Mononuclear cell (primary cell): Measurements from ENCODE around the gene MTOR. TPM values are rescaled to one million over a fixed set of nuclear protein-coding genes. Genes with fewer than 3 reads are reported as not detected.

Source experiments
- H3K27me3 ChIP-seq: 2 replicates; pipeline ENCODE4 v1.6.0; 2011; ENCODE audit warnings: low read length, control low read depth; ENCODE audit not compliant: insufficient read depth
- H3K4me1 ChIP-seq: 2 replicates; pipeline ENCODE4 v1.5.1; 2011; ENCODE audit warnings: mild to moderate bottlenecking, low read length, control low read depth; ENCODE audit not compliant: insufficient read depth
- H3K4me3 ChIP-seq: 2 replicates; pipeline ENCODE4 v1.5.1; 2011; ENCODE audit warnings: mild to moderate bottlenecking, low read length, moderate library complexity
- H3K9me3 ChIP-seq: 2 replicates; pipeline ENCODE4 v1.5.1; 2011; ENCODE audit warnings: low read depth, mild to moderate bottlenecking, control low read depth, low read length
- total RNA-seq: library from RNA; depleted of rRNA; stranded (reverse); fragments of >200 nt; gene quantifications from one replicate; pipeline ENCODE4 v1.2.3, GENCODE V29; 2012

MTOR gene
- total RNA-seq, 1 donor, result 21.9 TPM

DNA sequence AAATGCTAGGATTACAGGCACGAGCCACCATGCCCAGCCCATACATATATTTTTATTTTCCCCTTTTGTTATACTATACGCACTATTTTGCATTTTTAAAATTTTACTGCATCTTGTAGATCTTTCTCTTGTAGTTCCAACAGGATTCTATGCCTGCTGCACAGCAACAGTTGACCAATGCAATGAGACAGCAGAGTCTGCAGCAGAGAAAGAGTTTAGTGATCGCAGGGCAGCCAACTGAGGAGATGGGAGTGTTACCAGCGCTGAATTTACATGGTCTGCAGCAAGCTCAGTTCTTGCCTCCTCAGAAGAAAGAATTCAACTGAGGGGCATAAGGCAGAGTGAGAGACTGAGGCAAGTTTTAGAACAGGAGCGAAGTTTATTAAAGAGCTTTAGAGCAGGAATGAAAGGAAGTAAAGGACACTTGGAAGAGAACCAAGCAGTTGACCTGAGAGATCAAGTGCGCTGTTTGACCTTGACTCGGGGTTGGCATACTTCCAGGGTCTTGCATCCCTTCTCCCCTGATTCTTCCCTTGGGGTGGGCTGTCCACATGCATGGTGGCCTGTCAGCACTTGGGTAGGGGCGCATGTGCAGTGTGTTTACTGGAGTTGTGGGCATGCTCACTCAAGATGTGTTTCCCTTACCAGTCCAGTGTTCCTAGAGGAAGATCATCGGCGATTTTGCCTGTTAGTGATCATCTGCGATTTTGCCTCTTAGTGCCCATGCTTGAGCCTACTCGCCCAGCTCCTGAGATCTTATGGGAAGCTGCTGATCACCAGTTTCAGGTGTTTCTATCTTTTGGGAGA, 4.1 kb upstream of the MTOR start:
- Histone ChIP-seq H3K27me3 (no peaks in the 10 kb centered on the region), H3K4me1 (peaks cover 10% of the 10 kb centered on the region), H3K4me3 (no peak overlapping the region), H3K9me3 (no peaks in the 10 kb centered on the region)

DNA sequence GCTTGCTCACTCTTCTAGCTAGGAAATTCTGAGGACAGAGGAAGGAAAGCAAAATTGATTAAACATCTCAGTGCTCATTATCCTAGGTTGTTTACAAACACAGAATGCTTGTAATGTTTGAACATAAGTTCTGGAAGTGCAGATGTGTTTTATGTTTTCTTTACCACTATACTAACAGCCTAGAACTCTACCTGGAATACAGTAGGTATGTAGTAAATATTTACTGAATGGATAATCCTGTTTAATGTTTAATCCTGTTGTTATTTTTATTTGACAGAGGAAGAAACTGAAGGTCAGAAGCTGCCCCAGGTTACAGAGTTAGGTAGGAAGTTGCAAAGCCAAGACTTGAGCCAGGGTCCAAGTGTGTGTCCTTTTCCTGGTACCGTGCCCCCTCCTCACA, 6.1 kb downstream of the MTOR start:
- Histone ChIP-seq H3K27me3 (no peaks in the 10 kb centered on the region), H3K4me3 (no peak overlapping the region), H3K4me1 (peaks cover 7% of the 10 kb centered on the region), H3K9me3 (no peaks in the 10 kb centered on the region)

DNA sequence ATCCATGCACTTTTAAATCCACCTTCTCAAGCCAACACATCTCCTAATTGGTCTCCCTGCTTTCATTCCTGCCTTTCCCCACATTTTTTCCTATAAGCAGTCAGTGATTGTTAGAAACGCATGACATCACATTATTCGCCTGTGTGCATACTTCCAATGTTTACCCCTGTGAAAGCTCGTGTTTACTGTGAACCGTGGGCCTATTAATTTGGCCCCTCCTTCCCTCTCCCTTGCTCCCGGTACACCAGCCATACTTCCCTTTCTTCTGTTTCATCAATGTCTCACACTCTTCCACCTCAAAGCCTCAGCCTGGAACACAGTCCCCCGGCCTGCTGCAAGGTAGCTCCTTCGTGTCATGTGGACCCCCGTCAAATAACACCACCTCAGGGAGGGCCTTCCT, 9.1 kb downstream of the MTOR start:
- H3K9me3 ChIP-seq, result no peaks in the 10 kb centered on the region

DNA sequence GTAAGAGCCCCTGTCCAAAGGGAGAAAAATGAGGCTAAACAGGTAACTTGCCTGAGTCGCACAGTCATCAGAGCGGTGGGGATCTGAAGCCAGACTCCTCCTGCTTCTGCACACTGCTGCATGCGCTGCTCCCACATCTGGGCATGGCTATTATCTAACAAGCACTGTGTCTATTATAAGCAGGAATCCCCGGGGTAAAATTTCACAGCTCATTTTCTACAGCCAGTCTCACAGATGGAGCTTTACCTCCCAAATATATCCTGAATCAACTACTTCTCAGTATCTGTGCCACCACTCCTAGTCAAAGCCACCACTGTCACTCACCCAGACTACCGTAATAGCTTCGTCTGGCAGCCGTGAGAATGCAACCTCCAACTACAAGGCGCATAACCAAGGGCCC, 9.8 kb downstream of the MTOR start:
- Histone ChIP-seq H3K27me3 (no peaks in the 10 kb centered on the region), H3K9me3 (no peaks in the 10 kb centered on the region), H3K4me3 (no peak overlapping the region), H3K4me1 (no peaks in the 10 kb centered on the region)

More for the DNA sequence above, 9.1 kb downstream of the MTOR start:
- Histone ChIP-seq H3K4me3 (no peak overlapping the region), H3K27me3 (no peaks in the 10 kb centered on the region), H3K4me1 (no peaks in the 10 kb centered on the region)

DNA sequence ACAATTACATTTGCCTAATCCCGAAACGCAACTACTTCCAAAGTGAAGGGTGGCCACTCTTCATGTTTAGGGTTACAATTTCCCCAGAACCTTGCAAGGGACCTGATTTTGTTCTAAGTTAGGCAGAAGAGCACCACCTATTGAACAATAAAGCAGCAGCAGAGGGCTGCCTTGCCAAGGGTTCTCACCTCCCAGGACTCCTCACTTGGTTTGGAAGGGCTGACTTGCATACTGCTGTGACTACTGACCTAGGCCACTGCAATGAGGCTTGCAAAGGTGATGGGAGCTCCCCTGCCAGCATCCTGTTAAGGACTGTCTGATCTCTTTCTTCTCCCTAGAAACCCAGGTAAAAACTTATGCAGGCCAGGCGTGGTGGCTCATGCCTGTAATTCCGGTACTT, 14.2 kb downstream of the MTOR start:
- Histone ChIP-seq H3K9me3 (no peaks in the 10 kb centered on the region), H3K4me3 (no peak overlapping the region), H3K27me3 (no peaks in the 10 kb centered on the region), H3K4me1 (no peaks in the 10 kb centered on the region)

DNA sequence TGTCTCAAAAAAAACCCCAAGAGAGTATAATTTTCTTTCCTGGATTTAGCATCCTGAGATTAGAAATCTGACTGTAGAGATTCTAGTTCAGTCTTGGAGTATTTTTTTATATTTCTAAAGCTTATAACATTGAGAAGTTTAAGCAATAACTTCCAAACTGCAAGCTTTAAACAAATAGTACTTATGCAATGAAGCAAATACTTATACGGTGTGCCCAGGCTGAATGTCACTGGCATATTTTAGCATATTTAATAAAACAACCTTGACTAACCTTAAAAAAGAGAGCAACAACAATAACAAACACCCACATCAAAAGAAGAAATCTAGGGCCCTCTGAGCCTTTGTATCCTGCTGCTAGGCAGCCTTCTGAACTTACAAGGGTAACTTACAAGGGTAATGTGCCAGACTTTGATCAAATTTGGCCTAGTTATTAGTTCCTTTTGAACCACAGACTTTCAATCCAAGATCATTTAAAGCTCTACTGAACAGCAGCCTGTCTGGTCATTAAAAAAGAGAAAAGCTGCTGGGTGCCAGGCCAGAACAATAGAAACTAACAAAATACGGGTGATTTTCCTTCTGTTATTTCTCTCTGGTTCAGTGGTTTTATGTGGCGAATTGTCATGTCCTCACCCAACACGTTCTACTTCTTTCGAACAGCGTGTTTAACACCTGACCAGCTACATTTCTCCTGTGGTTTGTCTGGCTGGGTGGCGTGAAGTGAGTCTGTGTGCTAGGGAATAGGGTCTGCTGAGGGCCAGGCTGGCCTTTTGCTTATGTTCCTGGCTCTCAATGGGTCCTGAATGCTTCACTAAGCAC, 16.2 kb downstream of the MTOR start:
- Histone ChIP-seq H3K4me1 (no peaks in the 10 kb centered on the region), H3K27me3 (no peaks in the 10 kb centered on the region), H3K9me3 (no peaks in the 10 kb centered on the region), H3K4me3 (no peak overlapping the region)

DNA sequence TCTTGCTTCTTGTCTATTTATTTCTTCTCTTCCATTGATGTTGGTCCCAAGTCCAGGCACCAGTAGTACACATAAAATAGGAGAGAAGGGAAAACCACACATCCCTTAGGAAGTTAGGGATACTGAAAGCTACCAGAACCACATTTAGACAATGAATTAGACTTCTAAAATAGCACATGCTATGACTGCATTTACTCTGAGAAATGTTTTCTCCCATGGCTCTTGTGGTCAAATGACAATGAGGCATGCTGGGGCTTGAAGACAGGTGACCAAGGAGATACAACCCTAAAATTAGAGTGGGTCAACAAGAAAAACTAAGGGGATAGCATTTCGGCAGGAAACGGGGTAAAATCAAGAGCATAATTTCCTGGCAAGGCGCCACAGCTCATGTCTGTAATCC, 17.1 kb downstream of the MTOR start:
- no peak overlapping the region for H3K4me3 ChIP-seq
- H3K9me3 ChIP-seq, result no peaks in the 10 kb centered on the region
- H3K4me1 ChIP-seq, result no peaks in the 10 kb centered on the region
- no peaks in the 10 kb centered on the region for H3K27me3 ChIP-seq

DNA sequence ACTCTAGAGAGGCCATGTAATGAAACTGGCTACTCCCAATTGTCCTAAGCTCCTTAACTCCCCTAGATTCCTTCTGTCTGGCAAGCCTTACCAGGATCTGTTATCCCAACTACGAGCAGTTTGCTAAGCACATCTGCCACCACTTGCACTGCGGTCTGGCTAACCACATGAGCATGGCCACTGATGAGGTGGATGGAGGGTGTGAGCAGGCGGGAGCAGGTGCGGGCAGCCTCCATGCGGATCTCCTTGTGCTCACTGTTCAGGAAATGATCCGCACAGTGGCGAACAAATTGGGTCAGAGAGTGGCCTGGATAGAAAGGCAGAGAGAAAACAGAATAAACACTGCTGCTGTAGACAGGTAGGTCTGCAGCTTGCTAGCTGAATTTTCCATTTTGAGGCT, 24.0 kb downstream of the MTOR start:
- H3K27me3 ChIP-seq, result no peaks in the 10 kb centered on the region
- no peaks in the 10 kb centered on the region for H3K4me1 ChIP-seq
- no peaks in the 10 kb centered on the region for H3K9me3 ChIP-seq
- no peak overlapping the region for H3K4me3 ChIP-seq

DNA sequence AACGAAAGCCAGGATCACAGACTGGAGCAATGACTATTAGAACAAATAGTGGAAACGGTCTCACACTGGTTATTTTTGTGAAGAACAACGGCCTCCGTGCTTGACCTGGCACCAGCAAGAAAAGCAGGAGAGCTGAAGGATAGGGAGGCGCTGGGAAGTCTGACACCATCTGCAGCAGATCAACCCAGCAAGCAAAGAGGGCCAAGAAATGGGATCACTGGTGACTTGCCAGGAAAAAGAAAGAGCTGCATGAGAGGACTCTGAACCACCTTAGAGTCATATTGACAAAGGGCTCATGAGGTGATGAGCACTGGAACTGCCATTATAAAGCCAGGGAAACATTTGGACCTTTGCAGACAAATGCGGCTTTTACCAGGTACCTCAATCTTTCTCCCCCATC, 25.0 kb downstream of the MTOR start:
- no peaks in the 10 kb centered on the region for H3K4me1 ChIP-seq
- H3K27me3 ChIP-seq, result no peaks in the 10 kb centered on the region
- H3K9me3 ChIP-seq, result no peaks in the 10 kb centered on the region
- no peak overlapping the region for H3K4me3 ChIP-seq

DNA sequence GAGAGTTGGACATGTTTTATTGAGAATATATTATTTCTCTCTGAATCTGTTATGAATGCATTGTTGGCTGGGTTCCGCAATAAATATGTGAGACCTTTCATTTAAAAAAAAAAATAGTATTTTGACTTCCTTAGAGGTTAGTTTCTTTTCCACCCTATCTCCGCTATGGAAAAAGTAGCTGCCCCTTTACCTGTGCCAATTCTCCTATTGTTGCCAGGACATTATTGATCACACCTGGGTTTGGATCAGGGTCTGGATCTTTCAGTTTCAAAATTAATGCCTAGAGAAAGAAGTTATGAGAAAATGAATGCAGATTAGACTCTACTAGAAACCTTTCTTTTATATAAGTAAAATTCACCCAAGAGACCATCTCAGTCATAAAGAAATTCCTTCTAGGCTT, 29.1 kb downstream of the MTOR start:
- no peaks in the 10 kb centered on the region for H3K27me3 ChIP-seq
- H3K4me1 ChIP-seq, result no peaks in the 10 kb centered on the region
- H3K4me3 ChIP-seq, result no peak overlapping the region
- H3K9me3 ChIP-seq, result no peaks in the 10 kb centered on the region

DNA sequence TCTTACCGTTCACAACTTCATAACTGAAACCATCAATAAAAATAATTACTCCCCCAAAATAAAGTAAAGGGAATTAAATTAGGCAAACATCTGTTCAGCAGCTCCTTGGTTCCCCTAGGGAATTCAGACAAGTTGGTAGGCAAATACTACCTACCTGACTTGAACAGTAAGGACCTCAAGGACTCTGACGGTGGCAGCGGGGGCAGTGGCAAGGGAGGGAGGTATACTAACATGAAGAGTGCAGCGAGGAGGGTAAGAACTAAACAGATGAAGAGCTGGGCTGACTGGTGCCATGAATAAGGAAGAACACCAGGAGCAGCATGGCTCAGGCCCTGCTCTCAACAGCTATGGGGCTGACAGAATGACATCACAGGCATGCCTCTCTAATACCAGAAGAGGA, 33.1 kb downstream of the MTOR start:
- Histone ChIP-seq H3K27me3 (no peaks in the 10 kb centered on the region), H3K9me3 (no peaks in the 10 kb centered on the region), H3K4me1 (no peaks in the 10 kb centered on the region), H3K4me3 (no peak overlapping the region)

DNA sequence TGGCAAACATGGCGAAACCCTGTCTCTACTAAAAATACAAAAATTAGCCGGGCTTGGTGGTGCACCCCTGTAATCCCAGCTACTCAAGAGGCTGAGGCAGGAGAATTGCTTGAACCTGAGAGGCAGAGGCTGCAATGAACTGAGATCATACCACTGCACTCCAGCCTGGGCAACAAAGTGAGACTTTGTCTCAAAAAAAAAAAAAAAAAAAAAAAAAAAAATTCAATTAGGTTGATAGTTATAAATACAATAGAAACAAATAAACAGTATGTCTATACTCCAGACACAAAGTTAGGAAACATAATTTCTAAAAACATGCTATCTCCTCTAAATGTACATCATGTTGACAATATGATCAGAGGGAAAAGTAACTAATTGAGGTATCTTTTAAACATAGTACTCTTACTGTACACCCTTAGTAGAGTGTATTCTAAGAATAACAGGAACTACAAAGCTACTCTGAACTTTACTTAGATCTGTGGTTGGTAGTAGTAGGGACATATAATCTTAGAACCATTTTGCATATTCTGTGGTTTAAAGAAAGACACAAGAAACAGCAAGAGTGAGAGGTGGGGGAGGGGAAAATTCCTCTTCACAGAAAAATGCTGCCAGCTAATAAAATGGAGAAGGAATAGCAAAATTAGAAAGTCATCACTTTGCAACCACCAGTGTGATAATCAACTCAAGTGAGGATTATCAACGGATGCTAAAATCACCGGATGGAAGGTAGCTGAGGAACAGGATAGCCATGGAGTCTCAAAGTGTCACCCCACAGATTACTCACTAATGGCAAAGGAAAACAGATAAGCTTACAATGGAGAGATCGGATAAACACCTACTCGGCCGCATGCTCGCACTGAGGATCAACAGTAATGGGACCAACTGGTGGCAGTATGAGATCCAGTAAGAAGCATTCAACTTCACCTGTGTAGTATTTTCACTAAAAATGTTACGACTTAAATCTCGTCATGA, 35.0 kb downstream of the MTOR start:
- H3K4me3 ChIP-seq, result no peak overlapping the region
- H3K4me1 ChIP-seq, result no peaks in the 10 kb centered on the region

DNA sequence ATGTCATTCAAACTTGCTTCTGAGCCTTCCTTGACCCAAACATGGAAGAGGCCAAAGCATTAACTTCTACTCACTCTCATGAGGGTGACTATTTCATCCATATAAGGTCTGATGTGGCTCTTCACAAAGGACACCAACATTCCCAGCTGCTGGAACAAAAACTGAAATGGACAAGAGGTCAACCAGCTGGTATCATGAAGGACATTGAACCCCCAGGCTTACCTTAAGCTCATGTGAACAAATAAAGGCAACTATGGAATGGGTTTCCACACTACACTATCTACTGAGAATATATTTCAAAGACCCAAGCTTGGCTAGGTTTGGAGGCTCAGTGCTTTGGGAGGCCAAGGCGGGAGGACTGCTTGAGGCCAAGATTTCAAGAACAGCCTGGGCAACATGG, 46.3 kb downstream of the MTOR start:
- Histone ChIP-seq H3K9me3 (no peaks in the 10 kb centered on the region), H3K27me3 (no peaks in the 10 kb centered on the region), H3K4me3 (no peak overlapping the region), H3K4me1 (no peaks in the 10 kb centered on the region)

More for the DNA sequence above, 35.0 kb downstream of the MTOR start:
- no peaks in the 10 kb centered on the region for H3K27me3 ChIP-seq
- H3K9me3 ChIP-seq, result no peaks in the 10 kb centered on the region

DNA sequence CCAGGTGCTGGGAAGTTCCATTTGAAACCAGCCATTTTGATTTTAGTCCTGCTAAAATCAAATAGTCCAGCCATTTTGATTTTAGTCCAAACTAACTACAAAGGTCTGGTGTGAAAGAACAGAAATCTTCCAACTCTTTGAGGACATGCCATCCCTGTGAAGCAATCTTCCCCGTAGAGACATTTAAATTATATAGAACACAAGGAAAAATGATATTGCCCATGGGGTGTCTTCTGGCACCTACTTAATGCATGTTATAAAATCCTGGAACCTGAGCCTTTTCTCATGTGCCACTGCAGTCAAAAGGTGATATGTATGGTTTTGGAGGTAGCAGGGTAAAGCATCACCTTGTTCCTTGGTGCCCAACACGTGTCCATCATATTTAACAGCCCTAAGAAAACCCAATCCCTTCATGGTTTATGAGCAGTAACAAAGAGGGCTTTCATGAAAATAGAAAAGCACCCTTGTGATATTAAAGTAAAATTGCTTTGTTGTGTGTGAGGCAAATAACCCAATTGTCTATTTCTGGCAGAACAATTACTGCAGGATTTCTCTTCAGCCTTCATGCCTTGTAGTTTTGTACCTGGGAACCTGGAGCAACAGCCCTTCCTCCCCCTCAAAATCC, 46.9 kb downstream of the MTOR start:
- Histone ChIP-seq H3K9me3 (no peaks in the 10 kb centered on the region), H3K4me3 (no peak overlapping the region), H3K27me3 (no peaks in the 10 kb centered on the region), H3K4me1 (no peaks in the 10 kb centered on the region)
